Stimulated activated CD8-positive, alpha-beta memory T cell treated with anti-CD3 and anti-CD28 coated beads, Interleukin-15, amount 100 ng/mL, for 4 hours (primary cell): Measurements from ENCODE around the gene ADGRV1.
A peak's percentile ranks its signal among the peaks of the same experiment; 100 is the strongest.

Experiments used
- DNase-seq, 2 donors: peaks; one replicate each; pipeline ENCODE4 v3.0.0-alpha.2; 2020; ENCODE audit warnings: low read depth in 2 of 2

Gene ADGRV1

DNA sequence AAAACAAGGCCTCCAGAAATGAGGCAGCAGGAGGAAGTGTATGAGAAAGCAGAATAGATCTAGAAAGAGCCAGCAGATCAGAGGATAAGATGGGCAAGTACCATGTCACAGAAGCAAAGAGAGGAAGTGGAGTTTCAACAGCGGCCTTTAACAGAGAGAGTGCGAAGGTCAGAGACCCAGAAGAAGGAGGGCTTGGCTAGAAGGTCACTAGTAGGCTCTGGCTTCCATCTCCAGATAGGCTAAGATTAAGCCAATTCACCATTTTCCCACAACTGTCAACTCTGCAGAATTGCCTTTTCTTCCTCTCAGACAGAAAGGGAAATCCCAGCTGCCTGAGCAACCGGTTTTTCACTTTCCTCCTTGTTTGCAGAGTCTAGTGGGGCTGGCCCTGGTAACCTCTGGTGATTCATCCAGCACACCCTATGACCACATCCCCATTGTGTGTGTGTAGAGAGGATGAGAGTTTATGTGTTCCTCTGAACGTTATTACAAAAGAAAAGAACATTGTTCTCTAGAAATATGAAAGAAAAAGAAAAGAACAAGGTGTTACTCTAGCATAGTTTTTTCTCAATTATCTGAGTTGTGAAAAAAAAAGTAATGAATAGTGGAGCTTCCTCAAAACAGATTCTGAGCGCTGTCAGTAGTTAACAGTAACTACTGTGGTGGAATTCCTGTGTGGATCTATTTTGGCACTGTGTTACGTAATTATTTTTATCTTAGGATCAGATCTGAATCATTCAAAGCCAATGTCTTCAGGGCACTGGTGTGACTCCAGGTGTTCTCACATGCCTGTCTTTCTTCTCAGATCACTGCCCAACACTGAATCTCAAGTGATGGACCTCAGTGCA, 604.2 kb downstream of the ADGRV1 start:
- DNase-seq = peak; percentile 23 to 35

- no peak for DNase-seq
These were observed 605.8 kb downstream of the ADGRV1 start for GRCh38 chr5:91164424-91164823.

DNA sequence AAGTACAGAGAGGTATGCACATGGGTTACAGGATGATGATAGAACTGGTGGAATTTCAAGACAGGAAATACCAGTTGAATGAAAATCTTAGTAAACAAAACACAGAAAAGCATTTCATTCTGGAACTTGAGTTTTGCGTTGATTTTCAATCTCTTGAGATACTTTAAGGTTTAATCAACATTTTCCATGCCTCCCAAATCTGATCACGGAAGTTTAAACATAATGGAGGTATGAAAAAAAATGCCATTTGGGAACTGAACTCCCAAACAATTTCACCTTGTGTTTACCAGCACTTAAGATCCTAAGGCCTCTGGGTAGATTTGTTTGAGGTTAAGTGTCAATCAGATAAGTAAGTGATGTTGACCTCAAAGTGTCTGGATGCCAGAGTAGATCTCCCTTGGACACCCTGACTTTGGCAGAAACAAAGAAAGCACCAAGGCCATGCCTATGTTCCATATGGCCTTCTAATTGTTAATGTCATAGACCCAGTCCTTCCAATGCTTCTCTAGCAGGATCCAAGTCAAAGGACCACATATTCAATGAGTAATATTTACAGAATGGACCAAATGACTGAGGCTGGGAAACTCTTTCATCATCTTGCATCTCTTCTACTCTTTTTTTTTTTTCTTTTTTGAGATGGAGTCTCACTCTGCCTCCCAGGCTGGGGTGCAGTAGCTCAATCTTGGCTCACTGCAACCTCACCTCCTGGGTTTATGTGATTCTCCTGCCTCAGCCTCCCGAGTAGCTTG, 607.6 kb downstream of the ADGRV1 start:
- DNase-seq = no peak

DNA sequence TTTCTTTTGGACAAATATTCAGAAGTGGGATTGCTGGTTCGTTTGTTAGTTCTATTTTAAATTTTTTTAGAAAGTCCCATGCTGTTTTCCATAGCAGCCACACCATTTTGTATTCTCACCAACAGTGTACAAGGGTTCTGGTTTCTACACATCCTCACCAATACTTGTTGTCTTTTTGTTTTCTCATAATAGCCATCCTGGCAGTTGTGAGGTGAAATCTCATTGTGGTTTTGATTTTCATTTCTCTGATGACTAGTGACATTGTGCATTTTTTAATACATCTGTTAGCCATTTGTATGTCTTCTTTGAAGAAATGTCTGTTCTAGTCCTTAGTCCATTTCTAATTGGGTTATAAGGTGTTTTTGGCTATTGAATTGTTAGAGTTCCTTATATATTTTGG, 610.3 kb downstream of the ADGRV1 start:
- DNase-seq = no peak

- DNase-seq = no peak
These were observed 611.7 kb downstream of the ADGRV1 start for GRCh38 chr5:91170266-91170665.

- DNase-seq = no peak
These were observed 612.7 kb downstream of the ADGRV1 start for GRCh38 chr5:91171322-91171721.

- no peak for DNase-seq
These were observed 615.8 kb downstream of the ADGRV1 start for GRCh38 chr5:91174396-91174795.

GRCh38 chr5:91175708-91176107, 617.1 kb downstream of the ADGRV1 start:
- no peak for DNase-seq

DNA sequence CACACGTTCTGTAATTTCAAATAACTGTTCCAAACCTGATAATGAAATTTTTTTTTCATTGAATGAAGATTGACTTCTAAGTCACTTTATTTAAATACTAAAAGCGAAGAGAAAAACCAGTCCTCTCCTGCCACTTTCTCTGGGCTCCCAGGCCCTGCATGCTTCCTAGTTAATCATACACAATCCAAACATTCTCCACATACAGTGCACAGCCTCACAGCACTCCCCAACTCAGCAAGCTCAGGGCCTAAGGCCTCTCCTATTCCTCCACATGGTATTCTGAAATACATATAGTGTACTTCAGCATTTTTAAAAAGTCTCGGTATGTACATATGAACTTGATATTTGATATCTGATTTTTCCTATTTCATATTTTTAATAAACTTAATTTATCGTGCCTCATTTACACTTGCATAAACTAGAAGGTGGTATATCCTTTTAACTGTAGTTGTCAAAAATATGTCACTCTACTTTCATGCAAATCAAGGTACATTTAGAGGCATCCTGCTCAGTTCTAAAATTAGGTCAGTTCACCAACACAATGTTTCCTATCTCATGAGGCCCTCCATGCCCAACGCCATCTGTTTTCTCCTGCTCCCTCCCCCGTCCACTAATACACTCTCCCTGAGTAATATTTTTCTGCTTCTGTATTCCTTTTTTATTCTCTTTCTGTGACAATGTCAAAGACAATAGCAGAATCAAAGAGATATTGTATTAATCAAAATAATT, 617.9 kb downstream of the ADGRV1 start:
- no peak for DNase-seq

- no peak for DNase-seq
These were observed 618.5 kb downstream of the ADGRV1 start for GRCh38 chr5:91177085-91177484.

- DNase-seq = no peak
These were observed 619.0 kb downstream of the ADGRV1 start for GRCh38 chr5:91177639-91178038.

GRCh38 chr5:91178461-91178860, 619.9 kb downstream of the ADGRV1 start:
- no peak for DNase-seq

DNA sequence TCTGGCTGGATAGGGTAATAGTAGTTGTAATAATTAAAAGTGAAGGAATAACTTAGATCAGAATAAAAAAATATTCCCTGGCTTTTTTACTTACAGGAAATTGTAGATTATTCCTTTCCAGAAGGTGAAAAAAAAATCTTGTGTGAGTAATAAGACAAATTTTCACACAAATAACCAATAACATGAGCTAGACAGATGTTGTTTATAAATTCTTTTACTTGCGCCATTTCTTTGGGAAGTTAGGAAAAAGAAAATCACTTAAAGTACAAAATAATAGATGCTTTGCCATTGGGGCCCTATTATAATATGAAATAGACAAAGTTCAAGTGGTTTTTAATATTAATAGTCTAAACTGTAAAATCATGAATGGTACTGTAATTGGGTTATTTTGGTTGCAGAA, 620.4 kb downstream of the ADGRV1 start:
- no peak for DNase-seq

GRCh38 chr5:91180506-91180905, 621.9 kb downstream of the ADGRV1 start:
- no peak for DNase-seq

DNA sequence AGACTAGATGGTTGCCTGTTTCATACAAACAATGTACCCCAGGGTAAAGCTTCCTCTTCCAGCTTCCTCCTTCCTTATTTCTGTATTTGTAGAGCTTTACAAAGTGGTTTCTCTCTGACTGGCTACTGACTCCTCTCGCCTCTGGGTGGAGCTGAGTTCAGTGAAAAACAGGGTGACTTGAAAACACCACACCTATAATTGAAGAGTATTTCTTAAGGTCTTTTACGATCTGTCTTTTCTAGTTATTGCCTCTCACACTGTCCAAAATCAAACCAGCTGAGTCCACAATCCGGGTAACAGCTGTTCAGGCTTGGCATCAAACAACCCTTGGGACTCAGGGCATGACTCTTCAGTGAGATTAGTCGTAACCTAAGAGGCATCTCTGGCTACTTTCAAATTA, 624.2 kb downstream of the ADGRV1 start:
- DNase-seq = no peak

- no peak for DNase-seq
These were observed 625.1 kb downstream of the ADGRV1 start for GRCh38 chr5:91183743-91184142.

GRCh38 chr5:91186101-91186500, 627.5 kb downstream of the ADGRV1 start:
- no peak for DNase-seq

DNA sequence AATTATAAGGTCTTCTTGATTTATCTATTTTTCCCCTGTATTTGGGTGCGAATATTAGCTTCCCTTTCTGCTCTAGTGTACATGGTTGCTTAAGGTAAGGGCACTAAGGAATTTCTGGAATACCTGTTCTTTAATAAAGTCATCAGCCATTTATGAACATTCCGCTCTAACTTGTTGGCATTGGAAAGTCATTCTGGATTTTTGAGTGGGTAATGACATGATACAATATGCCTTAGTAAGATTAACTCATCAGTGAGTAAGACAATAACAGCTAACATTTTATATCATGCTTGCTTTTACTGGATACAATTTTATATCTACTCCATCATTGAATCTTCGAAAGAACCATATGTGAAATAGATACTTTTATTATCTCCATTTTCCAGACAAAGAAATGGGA, 628.4 kb downstream of the ADGRV1 start:
- DNase-seq = no peak

GRCh38 chr5:91188755-91189154, 630.2 kb downstream of the ADGRV1 start:
- no peak for DNase-seq

DNA sequence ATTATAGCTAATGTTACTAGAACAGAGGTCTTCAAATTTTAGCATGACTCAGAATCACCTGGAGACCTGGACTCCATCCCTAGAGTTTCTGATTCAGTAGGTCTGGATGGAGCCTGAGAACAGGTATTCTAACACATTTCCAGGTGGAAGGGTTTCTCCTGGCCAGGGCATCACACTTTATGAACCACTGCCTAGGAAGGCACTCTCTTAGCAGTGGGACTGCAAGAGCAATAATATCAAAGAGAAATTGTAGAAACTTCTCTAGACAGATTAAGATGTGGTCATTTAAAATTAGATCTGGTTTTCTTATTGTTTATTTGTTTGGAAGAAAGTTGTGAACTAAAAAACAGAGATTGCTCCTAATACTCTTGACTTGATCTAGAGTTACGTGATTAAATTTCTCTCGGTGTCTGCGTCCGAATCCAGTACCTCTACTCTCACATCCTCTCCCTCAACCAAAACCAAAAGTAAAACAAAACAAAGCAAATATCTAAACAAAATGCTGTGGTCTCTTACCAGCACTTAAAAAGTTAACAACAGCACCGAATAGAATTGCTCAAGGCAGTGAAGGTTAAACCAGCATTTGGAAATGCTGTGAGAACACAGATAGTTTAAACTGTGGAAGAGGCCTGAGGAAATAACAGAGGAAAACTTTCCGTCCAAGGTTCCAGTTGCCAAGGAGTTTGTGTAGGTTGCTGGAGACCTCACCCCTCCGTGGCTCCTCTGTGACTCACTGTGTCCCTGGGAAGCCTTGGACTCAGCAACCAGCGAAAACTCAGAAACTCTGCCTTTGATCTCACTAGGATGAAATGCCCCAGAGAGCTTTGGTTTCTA, 631.1 kb downstream of the ADGRV1 start:
- DNase-seq = no peak

GRCh38 chr5:91190314-91190690, 631.7 kb downstream of the ADGRV1 start:
- DNase-seq = no peak
